GM19324 (cell line): Measurements from ENCODE around the gene MIB2.
A peak's percentile ranks its signal among the peaks of the same experiment; 100 is the strongest.
"Not testable (repeated sequence)": the region's sequence is repeated elsewhere in the genome, so short reads cannot be mapped to it uniquely, and the experiment has no call there.

ENCODE experiments used
- ATAC-seq: cut with Tn5 transposase; IDR thresholded peaks from one replicate; pipeline ENCODE4 v1.9.1; 2021; ENCODE audit warnings: mild to moderate bottlenecking, moderate library complexity; ENCODE audit not compliant: unreplicated experiment, low FRiP score

The MIB2 gene

DNA sequence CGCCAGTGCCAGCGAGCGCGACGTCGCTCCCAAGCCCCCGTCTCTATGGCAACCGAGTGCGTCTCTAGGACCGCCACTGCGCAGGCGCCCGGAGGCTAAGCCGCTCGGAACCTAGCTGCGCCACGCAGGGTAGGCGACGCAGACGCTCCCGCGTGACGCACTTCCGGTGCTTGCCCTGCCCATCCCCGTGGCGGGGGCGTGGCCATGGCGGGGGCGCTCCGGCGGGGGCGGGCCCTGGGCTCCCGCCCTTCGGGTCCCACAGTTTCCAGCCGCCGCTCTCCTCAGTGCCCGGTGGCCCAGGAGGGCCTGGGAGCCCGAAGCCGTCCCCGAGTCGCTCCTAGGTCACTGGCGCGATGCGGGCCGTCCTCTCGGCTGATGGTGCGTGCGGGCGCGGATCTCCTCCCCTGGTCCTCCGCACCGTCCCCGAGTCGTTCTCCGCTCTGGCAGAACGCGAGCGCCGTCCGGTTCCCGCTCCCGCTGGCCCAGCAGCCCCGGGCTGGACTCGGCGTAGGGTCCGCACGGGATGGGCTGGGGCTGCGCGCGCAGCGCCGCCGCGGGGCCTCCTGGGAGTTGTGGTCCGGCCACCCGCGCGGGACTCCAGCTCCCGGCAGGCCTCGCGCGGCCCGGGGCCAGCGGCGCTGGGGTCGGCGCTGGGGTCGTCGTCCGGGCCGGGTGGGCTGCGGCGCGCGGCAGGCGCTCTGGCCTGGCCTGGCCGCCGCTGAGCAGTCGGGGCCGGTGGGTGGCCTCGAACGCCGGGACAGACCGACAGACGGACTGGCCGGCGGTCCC, at the start of gene MIB2:
Gene MIB2, plus strand, starts transcription at position 245 of the 789 bp plus-strand sequence. CDS start 7,953 bp downstream, outside the sequence.
- peak; percentile 87 for ATAC-seq

DNA sequence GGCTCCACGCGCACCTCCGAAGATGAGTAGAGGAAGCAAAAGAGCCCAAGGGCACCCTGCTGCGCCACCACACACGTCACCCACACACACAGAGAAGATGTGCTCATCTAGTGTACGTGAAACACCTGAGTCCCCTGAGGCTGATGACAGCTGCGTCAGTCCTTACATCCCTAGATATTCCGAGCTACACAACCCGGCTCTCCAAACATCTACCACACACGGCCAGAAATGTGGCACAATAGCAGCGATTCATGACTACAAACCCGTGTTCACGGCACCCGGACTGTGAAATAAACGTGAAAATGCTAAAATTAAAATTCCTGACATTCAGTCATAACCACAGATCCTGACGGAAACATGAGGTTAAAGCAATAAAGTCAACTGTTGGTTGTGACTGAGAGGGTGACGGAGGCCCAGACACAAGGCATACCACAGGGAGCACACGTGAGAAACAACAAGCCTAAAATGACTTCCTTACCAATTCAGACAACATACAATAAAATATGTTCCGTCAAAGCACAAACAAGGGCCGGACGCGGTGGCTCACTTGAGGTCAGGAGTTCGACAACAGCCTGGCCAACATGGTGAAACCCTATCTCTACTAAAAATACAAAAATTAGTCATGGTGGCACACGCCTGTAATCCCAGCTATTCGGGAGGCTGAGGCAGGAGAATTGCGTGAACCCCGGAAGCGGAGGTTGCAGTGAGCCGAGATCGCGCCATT, 48.0 kb upstream of the MIB2 start:
- ATAC-seq = no peak

DNA sequence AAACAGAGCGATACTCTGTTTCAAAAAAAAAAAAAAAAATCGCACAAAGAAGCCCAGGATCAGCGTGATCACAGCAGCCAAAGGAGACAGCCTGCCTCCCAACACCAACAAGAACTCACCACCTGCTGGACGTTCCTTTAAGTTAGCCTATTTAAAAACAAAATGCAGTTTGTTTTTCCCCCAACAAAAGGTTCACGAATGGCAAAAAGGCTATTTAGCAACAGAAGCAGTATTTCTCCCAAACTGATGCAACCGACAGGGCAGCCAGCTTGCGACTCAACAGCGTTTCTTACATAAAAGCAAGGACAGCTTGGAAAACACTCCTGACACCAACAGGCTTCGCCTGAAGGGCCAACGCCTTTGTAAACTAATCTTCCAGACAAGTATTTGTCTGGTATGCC, 47.4 kb upstream of the MIB2 start:
- no peak for ATAC-seq

DNA sequence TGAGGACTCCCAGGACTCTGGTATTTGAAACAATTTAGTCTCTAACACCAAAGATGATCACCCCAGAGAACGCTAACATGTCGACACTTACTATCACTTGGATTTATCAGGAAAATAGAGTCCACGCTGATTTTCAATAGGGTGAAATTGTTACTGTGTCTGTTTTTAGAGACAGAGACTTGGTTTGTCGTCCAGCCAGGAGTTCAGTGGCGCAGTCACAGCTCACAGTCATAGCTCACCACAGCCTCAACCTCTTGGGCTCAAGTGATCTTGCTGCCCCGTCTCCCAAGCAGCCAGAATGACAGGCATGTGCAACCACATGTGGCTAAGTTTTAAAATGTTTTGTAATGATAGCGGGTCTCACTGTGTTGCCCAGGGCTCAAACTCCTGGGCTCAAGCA, 46.0 kb upstream of the MIB2 start:
- no peak for ATAC-seq

DNA sequence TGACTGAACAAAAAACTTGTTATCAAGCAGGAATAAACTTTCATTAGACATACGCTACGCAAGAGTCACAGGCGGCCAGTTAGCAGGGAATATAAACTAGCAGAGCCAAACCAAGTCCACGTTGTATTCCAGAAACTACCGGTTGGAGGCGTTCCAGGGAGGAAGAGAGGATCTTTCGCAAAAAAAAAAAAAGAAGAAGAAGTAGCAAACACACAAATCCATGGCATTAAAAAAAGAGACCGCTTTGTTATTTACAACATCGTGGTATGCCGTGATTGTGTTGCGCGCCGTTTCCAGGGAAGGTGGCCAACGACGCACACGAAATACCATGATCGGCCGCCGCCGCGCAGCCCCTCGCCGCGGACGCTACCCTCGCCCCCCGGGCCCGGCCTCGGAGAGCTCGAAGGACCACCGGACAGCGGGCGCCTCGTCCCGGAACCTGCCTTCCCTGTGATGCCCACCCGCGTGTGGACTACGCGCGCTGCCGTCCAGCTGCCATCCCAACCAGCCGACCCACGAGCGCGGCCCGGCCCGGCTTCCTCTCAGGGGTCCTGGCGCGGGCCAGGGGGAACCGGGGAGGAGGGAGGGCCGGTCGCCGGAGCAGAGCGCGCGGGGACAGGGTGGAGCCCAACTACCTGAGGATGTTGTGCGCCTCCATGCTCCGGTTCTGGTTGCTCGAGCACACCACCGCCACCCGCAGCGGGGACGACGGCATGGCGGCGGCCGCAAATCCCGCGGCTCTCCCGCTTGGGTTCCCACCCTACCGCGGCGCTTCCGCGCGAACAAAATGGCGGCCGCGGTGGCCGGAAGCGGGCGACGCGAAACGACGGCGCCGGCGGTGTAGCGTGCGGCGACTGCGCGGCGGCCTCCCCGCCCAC, 41.2 kb upstream of the MIB2 start:
- ATAC-seq = peak; percentile 88

DNA sequence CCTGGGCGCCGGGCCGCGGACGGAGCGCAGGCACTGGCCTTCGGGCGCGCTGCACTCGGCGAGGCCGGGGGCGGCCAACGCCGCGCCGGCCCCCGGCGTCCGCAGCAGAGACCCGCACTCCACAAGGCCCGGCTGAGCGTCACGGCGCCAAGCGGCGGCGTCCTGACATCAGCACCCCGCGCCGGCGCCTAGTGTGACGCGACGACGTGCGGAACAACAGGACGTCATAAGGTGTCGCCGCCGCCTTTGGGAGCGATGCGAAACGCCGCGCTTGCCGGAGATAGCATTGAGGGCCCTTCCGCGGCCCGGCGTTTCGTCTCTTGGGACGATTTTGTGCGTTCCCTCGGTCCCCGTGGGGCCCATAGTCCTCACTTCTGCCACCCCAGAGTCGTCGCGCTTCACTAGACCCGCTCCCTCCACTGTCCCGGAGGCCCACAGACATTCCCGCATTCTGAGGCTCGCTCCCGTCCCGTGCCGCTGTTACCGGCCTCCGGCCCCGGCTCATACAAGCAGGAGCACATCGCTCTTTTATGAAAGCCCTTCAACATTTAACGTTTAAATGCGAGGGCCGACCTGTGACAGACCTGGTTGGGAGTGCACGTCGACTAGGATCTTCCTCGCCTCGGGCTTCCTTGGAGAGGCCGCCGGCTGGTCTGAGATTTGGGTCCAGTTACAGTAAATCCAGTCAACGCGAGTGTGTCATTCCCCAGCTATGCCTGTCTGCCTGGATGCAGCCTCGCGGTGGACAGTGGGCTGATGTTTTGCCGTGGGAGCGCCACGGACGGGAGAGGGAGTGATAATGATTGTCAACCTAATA, 40.4 kb upstream of the MIB2 start, which contains the start of gene SSU72:
Gene SSU72, minus strand, starts transcription at position 143 of the 817 bp plus-strand sequence. CDS start 306 bp downstream, outside the sequence.
- peak; percentile 89 for ATAC-seq

DNA sequence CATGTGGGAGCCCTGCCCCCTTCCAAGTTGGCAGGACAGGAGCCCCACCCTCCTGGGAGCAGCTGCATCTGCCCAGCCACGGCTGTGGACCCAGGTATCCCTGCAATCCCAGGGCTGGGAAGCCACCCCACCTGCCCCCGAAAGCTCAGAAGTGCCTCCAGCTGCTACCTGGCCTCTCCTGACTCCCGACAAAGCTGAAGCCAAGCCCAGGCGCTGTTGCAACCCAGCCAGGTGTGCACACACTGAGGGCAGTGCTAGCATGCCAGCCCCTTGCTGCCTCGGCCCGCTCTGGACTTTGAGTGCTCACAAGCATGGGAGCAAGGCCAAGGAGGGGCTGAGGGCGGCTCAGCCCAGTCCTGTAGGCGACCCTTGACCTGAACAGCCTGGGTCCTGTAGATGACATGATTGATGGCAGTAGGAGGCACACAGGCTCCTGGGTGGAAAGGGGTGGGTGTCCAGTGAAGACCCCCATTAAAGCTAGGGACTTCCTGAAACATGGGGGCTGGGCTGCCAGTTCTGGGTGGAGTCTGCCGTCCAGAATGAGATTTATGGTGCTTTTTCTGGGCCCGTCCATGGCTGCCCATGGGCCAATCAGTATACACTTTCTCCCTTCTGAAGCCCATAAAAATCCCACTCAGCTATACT, 37.8 kb upstream of the MIB2 start:
- no peak for ATAC-seq

DNA sequence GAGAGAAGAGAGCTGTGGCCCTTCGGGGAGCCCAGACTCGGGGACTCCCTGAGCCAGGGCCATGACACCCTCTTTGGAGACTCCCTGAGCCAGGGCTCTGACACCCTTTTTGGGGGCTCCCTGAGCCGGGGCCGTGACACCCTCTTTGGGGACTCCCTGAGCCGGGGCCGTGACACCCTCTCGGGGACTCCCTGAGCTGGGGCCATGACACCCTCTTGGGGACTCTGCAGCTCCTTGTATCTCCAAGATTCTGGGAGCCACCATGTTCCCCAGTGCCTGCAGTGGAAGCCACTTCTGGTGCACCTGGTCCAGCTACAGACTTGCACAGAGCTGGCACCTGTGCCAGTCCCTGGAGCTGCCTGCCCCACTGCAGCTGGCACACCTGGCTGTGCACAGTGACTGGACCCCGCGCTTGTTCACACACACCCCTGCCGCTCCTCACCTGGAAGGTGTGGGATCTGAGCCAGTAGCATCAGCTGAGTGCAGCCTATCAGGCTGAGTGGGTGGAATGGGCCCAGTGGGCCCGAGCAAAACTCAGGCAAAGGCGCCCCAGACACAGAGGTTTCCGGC, 36.8 kb upstream of the MIB2 start:
- no peak for ATAC-seq

DNA sequence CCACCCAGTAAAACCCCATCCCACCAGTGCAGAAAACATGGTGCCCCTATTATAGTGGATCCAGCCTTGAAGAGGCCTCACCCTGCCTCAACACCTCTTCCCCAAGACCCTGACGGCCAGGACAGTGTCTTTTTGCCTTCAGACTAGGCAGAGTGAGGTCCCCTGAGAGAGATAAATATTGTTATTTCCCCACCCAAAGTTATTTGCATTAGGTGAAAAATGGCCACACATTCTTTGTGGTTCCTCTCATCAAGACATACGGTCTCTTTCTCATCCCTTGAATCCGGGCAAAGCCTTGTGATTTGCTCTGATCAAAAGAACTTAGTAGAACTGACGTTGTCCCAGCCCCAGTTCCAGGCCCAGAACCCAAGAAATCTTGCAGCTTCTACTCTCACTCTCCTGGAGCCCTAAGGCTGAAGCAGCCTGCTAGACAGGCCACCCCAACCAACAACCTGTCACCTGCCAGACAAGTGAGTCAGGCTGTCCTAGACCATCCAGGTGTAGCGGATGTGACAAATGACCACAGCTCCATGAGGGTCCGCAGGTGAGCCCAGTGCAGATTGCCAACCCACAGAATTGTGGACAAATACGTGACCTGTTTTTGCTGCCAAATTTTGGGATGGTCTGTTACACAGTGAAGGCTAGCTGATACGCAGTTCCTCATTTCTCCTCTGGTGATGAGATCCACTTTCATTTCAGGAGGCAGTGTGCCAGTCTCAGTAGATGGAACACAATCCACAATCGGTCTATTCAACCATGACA, 32.5 kb upstream of the MIB2 start:
- ATAC-seq = no peak

DNA sequence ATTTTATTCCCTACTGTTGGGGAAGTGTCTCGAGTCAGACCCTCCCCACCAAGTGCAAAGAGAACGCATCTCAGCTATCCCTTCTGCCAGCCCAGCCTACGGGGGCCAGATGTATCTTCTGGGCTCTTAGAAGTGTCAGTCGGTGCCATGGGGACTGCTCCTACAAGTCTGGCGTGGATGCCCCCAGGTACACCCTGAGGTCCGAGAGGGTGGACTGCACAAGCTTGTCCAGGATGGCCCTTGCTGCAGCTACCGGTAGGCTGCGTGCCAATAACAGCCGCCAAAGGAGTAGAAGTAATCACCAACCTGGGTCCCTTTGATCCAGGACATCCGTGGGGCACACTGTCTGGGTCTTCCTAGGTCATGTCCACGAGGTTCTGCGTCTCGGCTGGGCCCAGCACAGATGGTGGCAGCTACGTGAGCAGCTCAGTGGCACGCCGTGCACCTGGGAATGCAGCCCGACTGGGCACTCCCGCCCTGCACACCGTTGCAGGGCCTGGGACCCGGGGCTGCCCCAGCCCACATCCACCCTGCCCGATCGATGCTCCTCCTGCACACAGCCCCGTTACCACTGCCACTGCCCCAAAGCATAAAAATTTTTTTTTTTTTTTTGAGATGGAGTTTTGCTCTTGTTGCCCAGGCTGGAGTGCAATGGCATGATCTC, 31.8 kb upstream of the MIB2 start:
- no peak for ATAC-seq

DNA sequence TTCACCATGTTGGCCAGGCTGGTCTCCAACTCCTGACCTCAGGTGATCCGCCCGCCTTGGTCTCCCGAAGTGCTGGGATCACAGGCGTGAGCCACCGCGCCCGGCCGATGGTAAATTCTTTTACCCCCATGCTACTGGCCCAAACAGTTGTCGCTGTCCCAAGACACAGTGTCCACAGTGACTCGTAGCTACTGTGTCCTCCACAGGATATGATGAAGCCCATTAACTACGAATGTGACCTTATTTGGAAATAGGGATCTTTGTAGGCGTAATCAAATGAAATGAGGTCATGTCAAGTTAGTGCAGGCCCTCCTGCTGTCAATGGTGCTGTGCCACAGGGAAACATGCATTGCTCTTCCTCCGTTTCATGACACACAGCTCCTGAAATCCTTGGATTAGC, 23.8 kb upstream of the MIB2 start:
- ATAC-seq = no peak

DNA sequence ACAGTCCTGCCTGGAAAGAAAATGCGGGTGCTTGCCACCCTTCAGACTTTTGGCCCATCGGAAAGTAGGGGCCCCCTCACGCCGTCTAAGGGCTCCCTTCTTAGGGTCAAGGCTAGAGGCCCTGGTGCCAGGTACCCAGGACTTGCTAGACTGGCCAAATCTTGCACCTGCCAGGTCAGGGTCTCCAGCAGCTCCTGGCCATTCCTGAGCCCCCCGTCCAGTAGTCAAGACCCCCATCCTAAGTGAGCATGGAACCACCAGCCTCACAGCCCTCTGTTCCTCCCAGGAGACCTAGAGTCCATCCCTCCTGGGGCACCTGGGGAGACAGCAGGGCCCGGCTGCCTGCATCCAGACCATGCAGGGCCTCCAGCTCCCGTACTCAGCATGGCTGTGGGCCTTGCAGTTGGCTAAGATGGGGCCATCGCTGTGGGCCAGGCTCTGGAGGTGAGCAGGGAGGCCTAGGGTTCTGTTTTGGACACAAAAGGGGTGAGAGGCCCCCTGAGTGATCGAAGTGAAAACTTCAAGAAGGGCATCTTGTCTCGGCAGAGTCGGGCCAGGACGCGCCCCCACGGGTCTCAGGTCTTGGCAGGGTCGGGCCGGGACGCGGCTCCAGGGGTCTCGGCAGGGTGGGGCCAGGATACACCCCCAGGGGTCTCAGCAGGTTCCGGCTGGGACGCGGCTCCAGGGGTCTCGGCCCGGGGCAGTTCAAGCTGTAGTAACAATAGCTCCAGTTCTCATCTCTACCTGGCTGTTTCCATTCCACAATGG, 21.3 kb upstream of the MIB2 start:
- no peak for ATAC-seq

DNA sequence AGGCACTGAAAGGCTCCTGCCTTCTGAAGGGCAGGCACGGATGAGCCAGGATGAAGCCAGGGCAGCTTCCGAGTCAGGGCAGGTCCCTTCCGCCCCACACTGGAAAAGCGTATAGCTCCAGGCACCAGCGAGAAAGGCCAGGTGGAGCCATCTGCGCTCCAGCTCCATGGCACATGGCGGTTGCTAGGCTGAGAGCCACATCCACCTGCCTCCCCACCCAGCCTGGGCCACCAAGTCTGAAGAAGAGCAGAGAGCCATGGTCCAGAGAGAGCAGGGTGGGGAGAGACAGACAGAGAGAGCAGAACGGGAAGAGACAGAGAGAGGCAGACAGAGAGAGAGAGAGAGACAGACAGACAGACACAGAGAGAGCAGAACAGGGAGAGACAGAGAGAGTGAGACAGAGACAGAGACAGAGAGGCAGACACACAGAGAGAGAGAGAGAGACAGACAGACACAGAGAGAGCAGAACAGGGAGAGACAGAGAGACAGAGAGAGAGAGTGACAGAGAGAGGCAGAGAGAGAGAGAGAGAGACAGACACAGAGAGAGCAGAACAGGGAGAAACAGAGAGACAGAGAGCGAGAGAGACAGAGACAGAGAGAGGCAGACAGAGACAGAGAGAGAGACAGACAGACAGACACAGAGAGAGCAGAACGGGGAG, 20.6 kb upstream of the MIB2 start:
- ATAC-seq = no peak

DNA sequence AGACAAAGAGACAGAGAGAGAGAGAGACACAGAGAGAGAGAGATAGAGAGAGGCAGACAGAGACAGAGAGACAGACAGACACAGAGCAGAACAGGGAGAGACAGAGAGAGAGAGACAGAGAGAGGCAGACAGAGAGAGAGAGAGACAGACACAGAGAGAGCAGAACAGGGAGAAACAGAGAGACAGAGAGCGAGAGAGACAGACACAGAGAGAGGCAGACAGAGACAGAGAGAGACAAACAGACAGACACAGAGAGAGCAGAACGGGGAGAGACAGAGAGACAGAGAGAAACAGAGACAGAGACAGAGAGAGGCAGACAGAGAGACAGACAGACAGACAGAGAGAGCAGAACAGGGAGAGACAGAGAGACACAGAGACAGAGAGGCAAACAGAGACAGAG, 20.0 kb upstream of the MIB2 start:
- ATAC-seq = not testable (repeated sequence)

DNA sequence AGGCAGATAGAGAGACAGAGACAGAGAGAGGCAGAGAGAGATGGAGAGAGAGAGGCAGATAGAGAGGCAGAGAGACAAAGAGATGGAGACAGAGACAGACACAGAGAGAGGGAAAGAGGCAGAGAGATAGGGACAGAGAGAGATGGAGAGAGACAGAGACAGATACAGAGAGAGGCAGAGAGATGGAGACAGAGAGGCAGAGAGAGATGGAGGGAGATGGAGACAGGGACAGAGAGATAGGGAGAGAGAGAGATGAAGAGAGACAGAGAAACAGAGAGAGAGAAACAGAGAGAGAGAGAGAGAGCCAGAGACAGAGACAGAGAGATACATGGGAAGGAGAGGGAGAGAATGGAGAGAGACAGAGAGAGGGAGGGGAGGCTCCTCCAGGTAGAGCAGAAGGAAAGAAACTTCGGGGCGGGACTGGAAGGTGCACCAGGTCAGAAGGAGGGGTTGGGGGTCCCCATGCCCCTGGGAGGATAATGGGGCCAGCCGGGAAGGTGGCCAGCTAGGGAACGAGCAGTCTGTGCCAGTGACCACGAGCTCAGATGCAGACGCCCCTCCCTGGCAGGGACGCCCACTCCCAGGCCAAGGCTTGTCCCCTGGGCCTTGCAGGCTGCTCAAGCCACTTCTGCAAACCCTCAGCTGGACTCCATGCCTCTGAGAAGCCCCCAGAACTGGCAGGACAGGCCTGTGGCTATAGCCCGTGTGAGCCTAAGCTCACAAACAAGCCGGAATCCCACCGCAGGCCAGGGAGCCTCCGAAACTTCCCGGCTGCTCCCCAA, 18.6 kb upstream of the MIB2 start:
- no peak for ATAC-seq
